ENCODE measurements around the gene TIMM13. TPM values are rescaled to one million over a fixed set of nuclear protein-coding genes. Genes with fewer than 3 reads are reported as not detected.

Gene TIMM13
- total RNA-seq, 2 donors from 2014 or later = 52.0 to 52.3 TPM

DNA sequence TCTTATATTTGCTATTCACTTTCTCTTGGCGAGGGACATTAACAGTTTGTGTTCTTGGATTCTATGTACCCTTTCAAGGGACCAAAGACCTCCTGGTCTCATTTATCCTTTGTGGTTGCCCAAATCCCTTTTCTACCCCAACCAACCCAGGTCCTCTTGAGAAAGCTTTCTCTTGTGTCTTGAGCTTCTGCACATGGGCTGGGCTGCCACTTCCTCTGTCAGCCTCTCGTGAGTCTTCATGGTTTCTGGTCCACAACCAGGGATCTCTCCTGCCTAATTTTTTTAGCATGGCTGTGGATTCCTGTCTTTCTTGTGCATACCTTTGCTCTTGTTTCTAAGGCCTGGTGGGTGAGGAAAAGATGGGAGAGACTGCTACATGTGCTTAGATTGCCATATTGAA is 14.9 kb downstream of the TIMM13 start:
- no peak overlapping the region for H3K4me3 ChIP-seq
- H3K9me3 ChIP-seq = no peaks in the 10 kb centered on the region
- WGBS = 61% methylated on average over 2 of the region's 2 CpGs
- H3K27ac ChIP-seq = no peak overlapping the region
- intact Hi-C loops (cut with DNase I) = no loop called here
- no peaks in the 10 kb centered on the region for H3K36me3 ChIP-seq
- H3K27me3 ChIP-seq (replicated peaks; ENCODE audit: insufficient read depth) = no peaks in the 10 kb centered on the region
- DNase-seq (ENCODE audit: low spot score) = no peak
- TF ChIP-seq POLR2AphosphoS5 (IDR thresholded peaks at IDR 0.05) (no peak), POLR2A (IDR thresholded peaks at IDR 0.05) (no peak)
- TF ChIP-seq, protein P1, sequence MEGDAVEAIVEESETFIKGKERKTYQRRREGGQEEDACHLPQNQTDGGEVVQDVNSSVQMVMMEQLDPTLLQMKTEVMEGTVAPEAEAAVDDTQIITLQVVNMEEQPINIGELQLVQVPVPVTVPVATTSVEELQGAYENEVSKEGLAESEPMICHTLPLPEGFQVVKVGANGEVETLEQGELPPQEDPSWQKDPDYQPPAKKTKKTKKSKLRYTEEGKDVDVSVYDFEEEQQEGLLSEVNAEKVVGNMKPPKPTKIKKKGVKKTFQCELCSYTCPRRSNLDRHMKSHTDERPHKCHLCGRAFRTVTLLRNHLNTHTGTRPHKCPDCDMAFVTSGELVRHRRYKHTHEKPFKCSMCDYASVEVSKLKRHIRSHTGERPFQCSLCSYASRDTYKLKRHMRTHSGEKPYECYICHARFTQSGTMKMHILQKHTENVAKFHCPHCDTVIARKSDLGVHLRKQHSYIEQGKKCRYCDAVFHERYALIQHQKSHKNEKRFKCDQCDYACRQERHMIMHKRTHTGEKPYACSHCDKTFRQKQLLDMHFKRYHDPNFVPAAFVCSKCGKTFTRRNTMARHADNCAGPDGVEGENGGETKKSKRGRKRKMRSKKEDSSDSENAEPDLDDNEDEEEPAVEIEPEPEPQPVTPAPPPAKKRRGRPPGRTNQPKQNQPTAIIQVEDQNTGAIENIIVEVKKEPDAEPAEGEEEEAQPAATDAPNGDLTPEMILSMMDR (IDR thresholded peaks at IDR 0.05) = no peak
- H3K4me1 ChIP-seq (replicated peaks) = no peaks in the 10 kb centered on the region

DNA sequence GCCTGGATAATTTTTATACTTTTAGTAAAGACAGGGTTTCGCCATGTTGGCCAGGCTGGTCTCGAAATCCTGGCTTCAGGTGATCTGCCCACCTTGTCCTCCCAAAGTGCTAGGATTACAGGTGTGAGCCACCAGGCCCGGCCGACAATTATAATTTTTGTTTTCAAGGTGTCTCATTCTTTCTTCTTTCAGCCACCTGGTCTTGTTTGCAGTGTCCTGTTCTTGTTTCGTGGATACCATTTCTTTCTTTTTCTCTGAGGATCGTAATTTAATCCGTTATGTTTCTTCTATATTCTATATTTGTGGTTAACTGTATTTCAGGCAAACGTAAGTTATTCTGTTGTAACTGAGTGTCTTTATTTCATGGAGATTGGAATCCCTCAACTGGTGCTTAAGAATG is 15.7 kb downstream of the TIMM13 start:
- WGBS = 91% methylated on average over 8 of the region's 8 CpGs
- Histone ChIP-seq H3K36me3 (no peaks in the 10 kb centered on the region), H3K9me3 (no peaks in the 10 kb centered on the region), H3K27ac (no peak overlapping the region), H3K4me1 (replicated peaks) (no peaks in the 10 kb centered on the region), H3K4me3 (no peak overlapping the region), H3K27me3 (replicated peaks; ENCODE audit: insufficient read depth) (no peaks in the 10 kb centered on the region)
- TF ChIP-seq POLR2AphosphoS5 (IDR thresholded peaks at IDR 0.05) = no peak
- TF ChIP-seq, protein P1 (IDR thresholded peaks at IDR 0.05) = no peak
- TF ChIP-seq POLR2A (IDR thresholded peaks at IDR 0.05) = no peak
- DNase-seq (ENCODE audit: low spot score) = no peak
- intact Hi-C loops (cut with DNase I) = no loop called here

DNA sequence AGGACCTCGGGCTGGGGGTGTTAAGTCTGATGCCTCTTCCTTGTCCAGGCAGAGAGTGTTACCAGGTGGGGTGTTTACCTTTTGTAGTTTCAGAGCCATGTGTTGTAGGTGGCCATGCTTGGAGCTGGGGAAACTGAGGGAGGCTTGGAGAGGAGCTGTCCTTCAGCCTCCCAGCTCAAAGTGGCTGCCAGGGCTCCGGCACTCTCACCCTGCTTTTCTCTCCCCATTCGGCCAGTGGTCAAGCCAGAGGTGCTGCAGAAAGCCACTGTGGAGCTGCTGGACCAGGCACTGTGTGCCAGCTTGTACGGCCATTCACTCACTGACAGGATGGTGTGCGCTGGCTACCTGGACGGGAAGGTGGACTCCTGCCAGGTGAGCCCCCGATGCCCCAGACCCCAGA is 17.4 kb downstream of the TIMM13 start:
- intact Hi-C loops (cut with DNase I) = no loop called here
- 91% methylated on average over 7 of the region's 7 CpGs for WGBS
- DNase-seq (ENCODE audit: low spot score) = no peak
- Histone ChIP-seq H3K9me3 (no peaks in the 10 kb centered on the region), H3K36me3 (no peaks in the 10 kb centered on the region), H3K27me3 (replicated peaks; ENCODE audit: insufficient read depth) (no peaks in the 10 kb centered on the region), H3K4me3 (no peak overlapping the region), H3K27ac (no peak overlapping the region), H3K4me1 (replicated peaks) (no peaks in the 10 kb centered on the region)
- TF ChIP-seq, protein P1 (IDR thresholded peaks at IDR 0.05) = no peak
- TF ChIP-seq POLR2AphosphoS5 (IDR thresholded peaks at IDR 0.05) = no peak
- no peak for TF ChIP-seq POLR2A (IDR thresholded peaks at IDR 0.05)

DNA sequence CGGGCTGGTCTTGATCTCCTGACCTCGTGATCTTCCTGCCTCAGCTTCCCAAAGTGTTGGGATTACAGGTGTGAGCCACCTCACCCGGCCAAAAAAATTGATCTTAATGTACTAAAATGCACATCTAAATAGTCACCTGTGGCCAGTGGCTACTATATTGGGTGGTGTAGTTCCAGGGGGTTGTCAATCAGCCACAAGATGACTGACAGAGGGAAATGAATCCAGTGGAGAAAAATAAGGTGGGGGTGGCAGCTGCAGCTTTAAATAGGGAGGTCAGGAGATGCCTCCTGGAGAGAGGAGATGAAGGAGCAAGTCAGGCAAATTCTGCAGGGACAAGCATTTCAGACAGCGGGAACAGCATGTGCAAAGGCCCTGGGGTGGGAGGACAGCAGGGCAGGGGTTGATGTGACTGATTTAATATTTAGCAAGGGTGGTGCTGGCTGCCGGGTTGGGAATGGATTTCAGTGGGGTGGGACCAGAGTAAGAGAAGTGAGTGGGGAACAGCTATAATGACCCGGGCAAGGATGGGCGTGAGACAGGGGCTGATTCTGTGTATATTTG is 18.0 kb downstream of the TIMM13 start:
- H3K27me3 ChIP-seq (replicated peaks; ENCODE audit: insufficient read depth) = no peaks in the 10 kb centered on the region
- H3K27ac ChIP-seq = no peak overlapping the region
- H3K9me3 ChIP-seq = no peaks in the 10 kb centered on the region
- DNase-seq (ENCODE audit: low spot score) = no peak
- 89% methylated on average over 7 of the region's 7 CpGs for WGBS
- no peaks in the 10 kb centered on the region for H3K4me1 ChIP-seq (replicated peaks)
- H3K36me3 ChIP-seq = no peaks in the 10 kb centered on the region
- H3K4me3 ChIP-seq = no peak overlapping the region
- intact Hi-C loops (cut with DNase I) = no loop called here
- TF ChIP-seq, protein P1 (IDR thresholded peaks at IDR 0.05) = no peak
- no peak for TF ChIP-seq POLR2AphosphoS5 (IDR thresholded peaks at IDR 0.05)
- TF ChIP-seq POLR2A (IDR thresholded peaks at IDR 0.05) = no peak

DNA sequence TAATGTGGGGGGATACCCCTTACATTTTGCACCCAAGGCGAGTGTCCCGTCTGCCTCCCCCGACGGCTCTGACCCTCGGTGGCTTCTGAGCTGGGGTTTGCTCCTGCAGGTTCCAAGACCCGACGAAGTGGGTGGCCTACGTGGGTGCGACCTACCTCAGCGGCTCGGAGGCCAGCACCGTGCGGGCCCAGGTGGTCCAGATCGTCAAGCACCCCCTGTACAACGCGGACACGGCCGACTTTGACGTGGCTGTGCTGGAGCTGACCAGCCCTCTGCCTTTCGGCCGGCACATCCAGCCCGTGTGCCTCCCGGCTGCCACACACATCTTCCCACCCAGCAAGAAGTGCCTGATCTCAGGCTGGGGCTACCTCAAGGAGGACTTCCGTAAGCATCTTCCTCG is 19.1 kb downstream of the TIMM13 start:
- 79% methylated on average over 25 of the region's 25 CpGs for WGBS
- intact Hi-C loops (cut with DNase I) = no loop called here
- Histone ChIP-seq H3K9me3 (no peaks in the 10 kb centered on the region), H3K4me3 (no peak overlapping the region), H3K27ac (no peak overlapping the region), H3K36me3 (no peaks in the 10 kb centered on the region), H3K4me1 (replicated peaks) (no peaks in the 10 kb centered on the region), H3K27me3 (replicated peaks; ENCODE audit: insufficient read depth) (no peaks in the 10 kb centered on the region)
- no peak for TF ChIP-seq POLR2A (IDR thresholded peaks at IDR 0.05)
- TF ChIP-seq POLR2AphosphoS5 (IDR thresholded peaks at IDR 0.05) = no peak
- TF ChIP-seq, protein P1 (IDR thresholded peaks at IDR 0.05) = no peak
- DNase-seq (ENCODE audit: low spot score) = no peak
